A673 (cell line): ENCODE measurements around the gene STOML2. TPM values are rescaled to one million over a fixed set of nuclear protein-coding genes. Genes with fewer than 3 reads are reported as not detected.

Experiments
- BruUV-seq: library from RNA; stranded (reverse); fragments of 400-500 nt; replicated peaks from 2 replicates; lab custom pipeline; 2021; lab: Mats Ljungman, UMichigan
- CTCF ChIA-PET: fragments of 300-600 bp; sonication (Branson Sonifier 250); formaldehyde crosslinking; loops from one replicate; lab custom pipeline; 2022; ENCODE audit warnings: antibody characterized with exemption; lab: Charles Lee
- POLR2A ChIA-PET: fragments of 300-600 bp; sonication (Branson Sonifier 250); formaldehyde crosslinking; loops from one replicate; lab custom pipeline; 2022; ENCODE audit warnings: antibody characterized with exemption; ENCODE audit not compliant: low non-redundant PET; lab: Charles Lee
- DNase-seq: peaks from one replicate; pipeline ENCODE4 v3.0.0-alpha.2; 2015; ENCODE audit warnings: low spot score
- H3K27ac ChIP-seq: fragments of 200-600 bp; sonication (generic); 2 replicates; pipeline ENCODE4 v1.5.1; 2016; ENCODE audit warnings: mixed run types, low read depth, mild to moderate bottlenecking, mixed read lengths, antibody characterized with exemption, low read length; ENCODE audit not compliant: poor library complexity, severe bottlenecking
- H3K27me3 ChIP-seq: fragments of 200-600 bp; sonication (generic); replicated peaks from 2 replicates; pipeline ENCODE4 v1.6.1; 2017; ENCODE audit warnings: mixed run types, low read depth, mild to moderate bottlenecking, mixed read lengths, antibody characterized with exemption, low read length; ENCODE audit not compliant: insufficient read depth, poor library complexity
- H3K36me3 ChIP-seq: fragments of 200-600 bp; sonication (generic); 2 replicates; pipeline ENCODE4 v1.6.1; 2016; ENCODE audit warnings: mixed run types, mild to moderate bottlenecking, mixed read lengths, antibody characterized with exemption, low read length; ENCODE audit not compliant: insufficient read depth, poor library complexity, severe bottlenecking
- H3K4me1 ChIP-seq: fragments of 200-600 bp; sonication (generic); 2 replicates; pipeline ENCODE4 v1.6.1; 2017; ENCODE audit warnings: mixed run types, mild to moderate bottlenecking, mixed read lengths, antibody characterized with exemption, low read length; ENCODE audit not compliant: insufficient read depth, poor library complexity, severe bottlenecking
- H3K4me3 ChIP-seq: fragments of 200-600 bp; sonication (generic); 2 replicates; pipeline ENCODE4 v1.5.1; 2016; ENCODE audit warnings: low read depth, mixed run types, mild to moderate bottlenecking, mixed read lengths, low read length; ENCODE audit not compliant: poor library complexity, severe bottlenecking
- H3K9me3 ChIP-seq: fragments of 200-600 bp; sonication (generic); 2 replicates; pipeline ENCODE4 v1.6.1; 2016; ENCODE audit warnings: mixed run types, low read depth, mild to moderate bottlenecking, mixed read lengths, antibody characterized with exemption, low read length; ENCODE audit not compliant: poor library complexity, severe bottlenecking
- CTCF ChIP-seq: fragments of 300-800, 200-600 bp; sonication (generic); conservative IDR thresholded peaks from 2 replicates; pipeline ENCODE4 v1.5.1; 2017; ENCODE audit warnings: low read depth, mild to moderate bottlenecking, antibody characterized with exemption, low read length, moderate library complexity, mixed read lengths
- EZH2 ChIP-seq: fragments of 200-600 bp; sonication (generic); IDR thresholded peaks from 2 replicates; pipeline ENCODE4 v1.6.1; 2017; ENCODE audit warnings: borderline replicate concordance, low read depth, mild to moderate bottlenecking, mixed read lengths, antibody characterized with exemption, low read length; ENCODE audit not compliant: poor library complexity, severe bottlenecking
- intact Hi-C: fragments of 100-400 bp; cut with micrococcal nuclease; formaldehyde crosslinking; loops from one replicate; pipeline ENCODE4 v1.10.0; 2022; ENCODE audit not compliant: unreplicated experiment
- total RNA-seq: library from RNA; stranded (reverse); gene quantifications from 2 replicates; pipeline ENCODE4 v1.2.3, GENCODE V29; 2021

Gene STOML2
- total RNA-seq, 1 experiment from 2014 or later = 200 TPM

DNA sequence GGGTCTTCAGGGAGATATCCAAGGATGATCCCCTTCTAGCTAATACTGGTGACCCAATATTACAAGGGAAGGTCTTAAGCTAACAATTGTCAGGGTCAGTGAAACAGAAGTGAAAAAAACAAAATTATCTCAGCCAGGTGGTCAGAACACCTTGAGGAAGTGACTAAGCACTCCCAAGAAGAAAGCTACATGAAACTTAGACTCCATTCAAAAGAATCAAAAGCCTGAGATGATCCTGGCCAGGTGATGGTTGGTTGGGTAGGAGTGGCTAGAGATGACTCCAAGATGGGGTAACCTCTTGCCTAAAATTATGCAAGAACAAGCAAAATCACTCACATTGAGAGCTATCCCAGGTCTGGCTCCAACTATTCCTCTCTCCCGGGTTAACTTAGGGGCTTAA, 35.9 kb downstream of the STOML2 start:
- intact Hi-C loops = no loop called here
- Histone ChIP-seq H3K4me1 (peaks cover 6% of the 10 kb centered on the region), H3K27ac (no peak overlapping the region), H3K36me3 (peaks cover 75% of the 10 kb centered on the region), H3K9me3 (no peaks in the 10 kb centered on the region), H3K4me3 (no peak overlapping the region), H3K27me3 (no peaks in the 10 kb centered on the region)
- POLR2A ChIA-PET = interaction anchor here (0.7 kb wide), 1 partner anchor 313 kb away, joined by 8 read pairs; no protein-coding TSS in a partner anchor
- TF ChIP-seq EZH2 = no peak
- no TSS peak for BruUV-seq
- DNase-seq = no peak
- CTCF ChIA-PET = interaction anchor here (1.1 kb wide), 1 partner anchor 16 kb away, joined by 3 read pairs; no protein-coding TSS in a partner anchor

DNA sequence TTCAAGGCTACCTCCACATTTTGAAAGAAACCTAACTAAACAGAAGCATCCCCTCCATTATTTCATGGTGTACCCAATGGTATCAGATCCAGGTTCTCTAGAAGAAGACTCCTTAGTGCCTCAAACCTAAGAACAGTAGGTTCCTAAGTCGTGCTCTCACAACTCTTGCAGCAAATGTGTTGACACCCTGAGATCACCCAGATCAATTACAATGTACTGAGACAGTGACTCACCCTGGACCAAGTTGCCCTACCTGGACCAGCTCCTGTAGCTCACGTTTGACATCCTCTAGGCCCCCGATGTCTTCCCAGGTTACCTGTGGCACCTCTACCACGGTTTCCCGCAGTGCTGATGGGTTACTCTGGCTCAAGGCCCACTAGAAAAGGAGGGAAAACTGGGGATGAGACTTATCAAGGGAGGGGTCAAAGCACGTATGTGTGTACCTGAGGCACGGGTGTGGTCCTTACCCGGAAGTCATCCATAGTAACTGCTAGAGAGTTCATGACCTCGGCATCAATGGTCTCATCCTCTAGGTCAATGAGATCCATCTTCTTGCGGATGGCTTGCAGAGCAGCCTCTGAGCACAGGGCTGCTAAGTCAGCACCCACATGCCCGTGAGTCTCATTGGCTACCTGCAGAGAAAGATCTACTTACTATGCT, 42.3 kb downstream of the STOML2 start:
- ChIA-PET CTCF (no interaction called here), POLR2A (no interaction called here)
- no peak for DNase-seq
- Histone ChIP-seq H3K27ac (no peak overlapping the region), H3K27me3 (no peaks in the 10 kb centered on the region), H3K4me3 (no peak overlapping the region), H3K9me3 (no peaks in the 10 kb centered on the region), H3K4me1 (no peaks in the 10 kb centered on the region), H3K36me3 (peaks cover 100% of the 10 kb centered on the region)
- BruUV-seq = no TSS peak
- intact Hi-C loops = no loop called here
- TF ChIP-seq CTCF (no peak), EZH2 (no peak)

DNA sequence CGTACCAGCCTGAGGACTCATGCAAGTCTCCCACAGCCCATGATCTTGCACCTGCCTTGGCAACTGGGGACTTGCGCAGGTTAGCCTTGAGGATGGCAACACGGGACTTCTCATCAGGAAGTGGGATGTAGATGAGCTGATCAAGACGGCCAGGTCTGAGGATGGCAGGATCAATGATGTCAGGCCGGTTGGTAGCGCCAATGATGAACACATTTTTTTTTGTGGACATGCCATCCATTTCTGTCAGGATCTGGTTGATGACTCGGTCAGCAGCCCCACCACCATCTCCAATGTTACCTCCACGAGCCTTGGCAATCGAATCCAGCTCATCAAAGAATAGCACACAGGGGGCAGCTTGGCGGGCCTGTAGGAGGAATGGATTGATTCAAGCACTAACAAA, 43.5 kb downstream of the STOML2 start:
- intact Hi-C loops = no loop called here
- CTCF ChIA-PET = no interaction called here
- DNase-seq = no peak

More for the DNA sequence above, 43.5 kb downstream of the STOML2 start:
- Histone ChIP-seq H3K4me1 (no peaks in the 10 kb centered on the region), H3K9me3 (no peaks in the 10 kb centered on the region), H3K27ac (no peak overlapping the region), H3K4me3 (no peak overlapping the region), H3K27me3 (no peaks in the 10 kb centered on the region), H3K36me3 (peaks cover 95% of the 10 kb centered on the region)
- TSS peak; percentile 3 for BruUV-seq
- TF ChIP-seq CTCF (no peak), EZH2 (no peak)
- POLR2A ChIA-PET = no interaction called here
